SU-DHL-6 (cell line): ENCODE results near the gene SRBD1.

Experiments
- CTCF ChIP-seq: fragments of 200-600 bp; sonication (generic); IDR thresholded peaks from one replicate; pipeline ENCODE4 v1.5.1; 2017; ENCODE audit warnings: antibody characterized with exemption, mild to moderate bottlenecking, low read length, moderate library complexity; ENCODE audit not compliant: insufficient read depth, poor library complexity, severe bottlenecking
- EZH2phosphoT487 ChIP-seq: fragments of 200-600 bp; sonication (generic), shearing (Covaris generic); conservative IDR thresholded peaks from 2 replicates; pipeline ENCODE4 v1.6.1; 2018; ENCODE audit warnings: mild to moderate bottlenecking, antibody characterized with exemption, low read length, moderate library complexity, mixed read lengths

- TF ChIP-seq CTCF: no peak
- no peak for TF ChIP-seq EZH2phosphoT487
Measured at GRCh38 chr2:45435316-45435715, 175.8 kb downstream of the SRBD1 start.
